Measurements from ENCODE around the gene FAM32A. TPM values are rescaled to one million over a fixed set of nuclear protein-coding genes. Genes with fewer than 3 reads are reported as not detected.

The FAM32A gene
- total and polyA plus RNA-seq, 2 experiments from 2014 or later: 154 to 209 TPM

DNA sequence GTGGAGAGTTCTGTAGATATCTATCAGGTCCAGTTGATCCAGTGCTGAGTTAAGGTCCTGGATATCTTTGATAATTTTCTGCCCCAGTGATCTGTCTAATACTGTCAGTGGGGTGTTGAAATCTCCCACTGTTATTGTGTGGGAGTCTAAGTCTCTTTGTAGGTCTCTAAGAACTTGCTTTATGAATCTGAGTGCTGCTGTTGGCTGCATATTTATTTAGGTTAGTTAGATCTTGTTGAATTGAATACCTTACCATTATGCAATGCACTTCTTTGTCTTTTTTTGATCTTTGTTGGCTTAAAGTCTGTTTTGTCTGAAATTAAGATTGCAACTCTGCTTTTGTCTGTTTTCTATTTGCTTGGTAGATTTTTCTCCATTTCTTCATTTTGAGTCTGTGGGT is 27.9 kb downstream of the FAM32A start:
- Histone ChIP-seq H3K4me3 (no peak overlapping the region), H3K9me3 (ENCODE audit: low read depth) (no peaks in the 10 kb centered on the region), H3K4me1 (ENCODE audit: low read depth) (no peaks in the 10 kb centered on the region), H3K36me3 (peaks cover 9% of the 10 kb centered on the region), H3K27ac (no peak overlapping the region), H3K27me3 (no peaks in the 10 kb centered on the region)
- TF ChIP-seq, protein P1, sequence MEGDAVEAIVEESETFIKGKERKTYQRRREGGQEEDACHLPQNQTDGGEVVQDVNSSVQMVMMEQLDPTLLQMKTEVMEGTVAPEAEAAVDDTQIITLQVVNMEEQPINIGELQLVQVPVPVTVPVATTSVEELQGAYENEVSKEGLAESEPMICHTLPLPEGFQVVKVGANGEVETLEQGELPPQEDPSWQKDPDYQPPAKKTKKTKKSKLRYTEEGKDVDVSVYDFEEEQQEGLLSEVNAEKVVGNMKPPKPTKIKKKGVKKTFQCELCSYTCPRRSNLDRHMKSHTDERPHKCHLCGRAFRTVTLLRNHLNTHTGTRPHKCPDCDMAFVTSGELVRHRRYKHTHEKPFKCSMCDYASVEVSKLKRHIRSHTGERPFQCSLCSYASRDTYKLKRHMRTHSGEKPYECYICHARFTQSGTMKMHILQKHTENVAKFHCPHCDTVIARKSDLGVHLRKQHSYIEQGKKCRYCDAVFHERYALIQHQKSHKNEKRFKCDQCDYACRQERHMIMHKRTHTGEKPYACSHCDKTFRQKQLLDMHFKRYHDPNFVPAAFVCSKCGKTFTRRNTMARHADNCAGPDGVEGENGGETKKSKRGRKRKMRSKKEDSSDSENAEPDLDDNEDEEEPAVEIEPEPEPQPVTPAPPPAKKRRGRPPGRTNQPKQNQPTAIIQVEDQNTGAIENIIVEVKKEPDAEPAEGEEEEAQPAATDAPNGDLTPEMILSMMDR (IDR thresholded peaks at IDR 0.05; ENCODE audit: low read depth, low read length): no peak
- peak in 1 of 2 donors; percentile 26 for DNase-seq (ENCODE audit: low read depth in 1 of 2, low spot score in 1 of 2)

- TF ChIP-seq, protein P1 (IDR thresholded peaks at IDR 0.05; ENCODE audit: low read depth, low read length): no peak
- Histone ChIP-seq H3K27me3 (no peaks in the 10 kb centered on the region), H3K4me3 (no peak overlapping the region), H3K36me3 (no peaks in the 10 kb centered on the region), H3K4me1 (ENCODE audit: low read depth) (no peaks in the 10 kb centered on the region), H3K9me3 (ENCODE audit: low read depth) (no peaks in the 10 kb centered on the region), H3K27ac (no peak overlapping the region)
- DNase-seq (ENCODE audit: low read depth in 1 of 2, low spot score in 1 of 2): no peak
Observed at GRCh38 chr19:16216744-16217670, 31.8 kb downstream of the FAM32A start.

DNA sequence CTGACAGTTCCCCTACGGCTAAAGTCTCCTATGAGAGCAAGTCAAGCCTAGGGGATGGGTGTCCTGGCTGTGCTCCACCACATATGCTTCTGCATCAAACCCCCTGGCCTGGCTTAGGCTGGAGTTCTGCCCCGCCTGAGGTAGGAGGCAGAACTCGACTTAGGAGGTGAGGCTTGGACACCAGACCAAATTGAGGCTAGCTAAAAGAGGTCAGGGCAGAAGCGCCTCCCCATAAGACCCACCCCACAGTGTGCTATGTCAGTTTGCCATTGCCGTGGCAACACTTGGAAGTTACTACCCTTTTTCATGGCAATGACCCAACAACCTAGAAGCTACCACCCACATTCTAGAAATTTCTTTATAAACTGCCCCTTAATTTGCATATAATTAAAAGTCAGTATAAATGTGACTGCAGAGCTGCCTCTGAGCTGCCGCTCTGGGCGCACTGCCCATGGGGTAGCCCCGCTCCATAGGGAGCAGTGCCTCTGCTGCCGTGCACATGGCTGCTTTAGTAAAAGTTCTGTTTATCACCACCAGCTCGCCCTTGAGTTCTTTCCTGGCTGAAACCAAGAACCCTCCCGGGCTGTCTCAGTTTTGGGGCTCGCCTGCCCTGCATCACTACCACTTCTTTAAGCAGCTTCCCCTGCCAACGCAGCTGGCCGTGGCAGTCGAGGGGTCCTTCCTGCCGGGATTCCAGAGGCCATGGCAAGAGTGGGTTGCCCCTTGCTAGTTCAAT is 32.7 kb downstream of the FAM32A start:
- TF ChIP-seq, protein P1 (IDR thresholded peaks at IDR 0.05; ENCODE audit: low read depth, low read length): no peak
- no peak for DNase-seq (ENCODE audit: low read depth in 1 of 2, low spot score in 1 of 2)
- Histone ChIP-seq H3K36me3 (no peaks in the 10 kb centered on the region), H3K4me1 (ENCODE audit: low read depth) (no peaks in the 10 kb centered on the region), H3K27ac (no peak overlapping the region), H3K27me3 (no peaks in the 10 kb centered on the region), H3K4me3 (no peak overlapping the region), H3K9me3 (ENCODE audit: low read depth) (no peaks in the 10 kb centered on the region)

DNA sequence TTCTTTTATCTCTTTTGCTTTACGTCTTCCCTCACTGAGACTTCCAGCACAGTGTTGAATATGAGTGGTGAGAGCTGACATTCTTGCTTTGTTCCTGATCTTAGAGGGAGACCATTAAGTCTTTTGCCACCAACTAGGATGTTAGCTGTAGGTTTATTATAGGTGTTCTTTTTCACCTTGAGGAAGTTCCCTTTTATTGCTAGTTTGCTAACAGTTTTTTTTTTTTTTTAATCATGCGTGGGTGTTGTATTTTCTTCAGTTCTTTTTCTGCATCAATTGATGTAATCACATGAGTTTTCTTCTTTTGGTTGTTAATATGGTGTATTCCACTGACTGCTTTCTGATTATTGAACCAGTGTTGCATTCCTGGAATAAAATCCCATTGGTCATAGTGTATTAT is 33.6 kb downstream of the FAM32A start:
- Histone ChIP-seq H3K9me3 (ENCODE audit: low read depth) (no peaks in the 10 kb centered on the region), H3K4me3 (no peak overlapping the region), H3K27me3 (no peaks in the 10 kb centered on the region), H3K4me1 (ENCODE audit: low read depth) (no peaks in the 10 kb centered on the region), H3K36me3 (no peaks in the 10 kb centered on the region), H3K27ac (no peak overlapping the region)
- TF ChIP-seq, protein P1 (IDR thresholded peaks at IDR 0.05; ENCODE audit: low read depth, low read length): no peak
- DNase-seq (ENCODE audit: low read depth in 1 of 2, low spot score in 1 of 2): no peak

DNA sequence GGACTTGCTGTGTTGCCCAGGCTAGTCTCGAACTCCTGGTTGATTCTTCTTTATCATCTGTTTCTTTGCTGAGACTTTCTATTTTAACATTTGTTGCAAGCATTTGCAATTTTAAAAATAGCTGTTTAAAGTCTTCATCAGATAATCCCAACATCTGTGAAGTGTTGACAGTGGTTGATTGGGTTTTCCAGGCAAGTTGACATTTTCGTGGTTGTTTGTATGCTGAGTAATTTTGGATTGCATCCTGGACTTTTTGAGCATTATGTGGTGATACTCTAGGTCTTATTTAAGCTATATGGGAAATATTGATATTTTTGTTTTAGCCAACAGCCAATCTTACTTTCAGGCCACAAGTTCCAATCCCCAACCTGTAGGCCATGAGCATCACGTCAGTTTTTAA is 37.6 kb downstream of the FAM32A start:
- no peaks in the 10 kb centered on the region for H3K36me3 ChIP-seq
- no peak overlapping the region for H3K27ac ChIP-seq
- TF ChIP-seq, protein P1 (IDR thresholded peaks at IDR 0.05; ENCODE audit: low read depth, low read length): no peak
- DNase-seq (ENCODE audit: low read depth in 1 of 2, low spot score in 1 of 2): peak in 1 of 2 donors; percentile 15
- no peaks in the 10 kb centered on the region for H3K27me3 ChIP-seq
- H3K9me3 ChIP-seq (ENCODE audit: low read depth): no peaks in the 10 kb centered on the region
- no peak overlapping the region for H3K4me3 ChIP-seq
- no peaks in the 10 kb centered on the region for H3K4me1 ChIP-seq (ENCODE audit: low read depth)
